Hindlimb muscle (tissue), 1 donor: ENCODE results near the gene HINT3. TPM values are rescaled to one million over a fixed set of nuclear protein-coding genes. Genes with fewer than 3 reads are reported as not detected.
"Not testable (repeated sequence)": the region's sequence is repeated elsewhere in the genome, so short reads cannot be mapped to it uniquely, and the experiment has no call there.

Experiments used
- DNase-seq: peaks from one replicate; pipeline ENCODE4 v3.0.0-alpha.2; 2013
- polyA plus RNA-seq: library from polyadenylated mRNA; unstranded; fragments of 120-200 nt; gene quantifications from one replicate; pipeline ENCODE4 v1.2.1, GENCODE V29; 2013; ENCODE audit not compliant: insufficient read length

The HINT3 gene
- polyA plus RNA-seq, 1 donor = 28.3 TPM

- no peak for DNase-seq
Observed at GRCh38 chr6:125940247-125941041, 16.1 kb upstream of the HINT3 start.

DNA sequence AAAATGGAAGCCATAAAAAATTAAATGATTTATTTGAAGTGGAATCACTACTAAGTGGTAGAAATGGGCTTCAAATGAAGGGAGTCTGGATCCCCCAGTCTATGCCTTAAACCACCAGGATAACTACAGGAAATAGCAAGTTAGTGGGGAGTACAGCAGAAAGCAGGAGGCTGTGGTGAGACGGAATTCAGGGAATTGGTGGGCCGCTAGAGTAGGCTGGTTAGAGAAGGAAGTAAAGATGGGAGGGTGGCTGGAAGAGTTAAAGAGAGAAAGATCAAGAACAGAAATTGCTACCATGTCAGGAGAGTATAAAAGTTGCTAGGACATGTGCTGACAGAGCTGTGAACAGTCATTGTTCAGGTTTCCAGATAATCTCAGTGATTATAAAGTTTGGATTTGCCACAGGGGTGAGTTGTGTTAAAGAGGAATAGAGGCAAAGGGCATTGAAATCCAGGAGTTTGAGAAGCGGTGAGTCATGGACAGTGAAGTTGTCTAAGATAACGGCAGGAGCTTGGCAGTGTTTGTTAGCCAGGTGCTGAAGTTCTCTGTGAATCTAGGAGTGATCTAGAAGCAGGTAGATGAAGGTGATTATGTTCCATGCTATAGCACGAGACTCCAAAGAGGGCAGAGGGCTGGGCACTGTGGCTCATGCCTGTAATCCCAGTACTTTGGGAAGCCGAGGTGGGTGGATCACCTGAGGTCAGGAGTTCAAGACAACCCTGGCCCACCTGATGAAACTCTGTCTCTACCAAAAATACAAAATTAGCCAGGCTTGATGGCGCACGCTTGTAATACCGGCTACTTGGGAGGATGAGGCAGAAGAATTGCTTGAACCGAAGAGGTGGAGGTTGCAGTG is 13.7 kb upstream of the HINT3 start:
- DNase-seq = no peak

DNA sequence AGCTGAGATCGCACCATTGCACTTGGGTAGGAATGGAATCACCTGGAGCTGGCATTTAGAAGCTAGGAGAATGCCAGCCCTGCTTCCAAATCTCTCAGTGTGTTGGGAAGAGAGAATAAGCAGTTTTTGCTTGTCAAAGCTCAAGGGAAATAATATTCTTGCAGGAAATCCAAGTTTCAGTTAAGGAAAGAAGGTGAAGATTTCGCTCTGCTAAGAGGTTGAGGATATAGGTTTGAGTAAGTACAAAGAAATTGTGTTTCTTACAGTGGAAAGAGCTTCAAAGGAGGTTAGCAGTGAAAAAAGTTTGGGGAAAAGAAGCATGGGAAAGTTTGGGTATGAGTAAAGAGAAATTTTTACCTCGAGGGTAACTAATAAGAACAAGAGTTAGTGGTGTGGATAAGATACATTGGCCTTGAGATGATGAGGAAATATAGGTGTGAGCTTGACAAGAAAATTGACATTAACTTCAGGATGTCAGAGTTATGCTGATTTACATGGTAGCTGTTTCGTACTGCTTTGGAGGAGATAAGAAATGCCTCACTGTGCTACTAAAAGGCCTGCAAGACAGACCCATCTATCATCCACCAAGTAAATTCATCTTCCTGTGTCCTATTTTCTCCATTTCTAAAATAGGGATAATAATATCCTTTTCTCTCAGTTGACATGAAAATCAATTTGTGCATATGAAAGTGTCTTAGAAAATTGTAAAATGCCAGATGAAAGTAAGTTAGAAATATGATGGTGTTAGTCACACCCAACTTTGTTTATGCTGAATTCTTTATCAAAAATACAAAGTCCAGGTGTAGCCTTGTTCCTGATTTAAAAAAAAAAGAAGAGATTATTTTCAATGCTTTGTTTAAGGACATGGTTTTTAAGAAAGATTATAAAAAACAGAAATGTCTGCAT is 12.8 kb upstream of the HINT3 start:
- no peak for DNase-seq

GRCh38 chr6:125944434-125944816 is 12.1 kb upstream of the HINT3 start:
- DNase-seq = peak; percentile 19

GRCh38 chr6:125944896-125945295 is 11.7 kb upstream of the HINT3 start:
- DNase-seq = no peak

DNA sequence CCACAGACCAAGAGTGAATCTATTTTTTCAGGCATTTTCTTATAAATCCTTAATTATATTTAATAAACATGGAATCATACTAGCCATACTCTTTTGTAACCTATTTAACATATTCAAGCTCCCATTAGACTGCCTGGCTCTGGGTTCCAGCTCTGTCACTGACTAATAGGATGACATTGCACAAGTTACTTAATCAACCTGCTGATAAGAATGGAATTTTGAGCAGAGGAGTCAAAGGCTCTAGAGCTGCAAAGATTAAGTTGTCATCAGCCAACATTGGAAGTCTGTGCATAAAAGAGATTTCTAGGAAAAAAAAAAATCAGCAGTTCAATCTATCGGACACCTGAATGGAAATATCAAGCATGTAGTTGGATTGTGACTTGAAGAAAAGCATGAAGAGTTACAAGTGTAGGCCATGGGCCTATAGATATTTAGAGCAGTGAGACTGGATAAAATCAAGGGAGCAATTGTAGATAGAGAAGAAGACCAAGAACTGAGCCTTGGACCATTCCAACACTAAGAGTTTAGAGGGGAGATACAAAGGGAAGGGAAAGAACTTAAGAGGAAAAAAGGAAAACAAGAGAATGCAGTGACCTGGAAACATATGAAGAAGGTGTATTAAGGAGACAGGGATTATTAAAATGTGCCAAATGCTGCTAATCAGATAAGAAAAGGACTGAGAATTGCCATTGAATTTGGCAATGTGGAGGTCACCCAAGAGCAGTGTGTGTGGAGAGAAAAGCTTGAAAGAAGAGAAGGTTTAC is 11.0 kb upstream of the HINT3 start:
- no peak for DNase-seq

DNA sequence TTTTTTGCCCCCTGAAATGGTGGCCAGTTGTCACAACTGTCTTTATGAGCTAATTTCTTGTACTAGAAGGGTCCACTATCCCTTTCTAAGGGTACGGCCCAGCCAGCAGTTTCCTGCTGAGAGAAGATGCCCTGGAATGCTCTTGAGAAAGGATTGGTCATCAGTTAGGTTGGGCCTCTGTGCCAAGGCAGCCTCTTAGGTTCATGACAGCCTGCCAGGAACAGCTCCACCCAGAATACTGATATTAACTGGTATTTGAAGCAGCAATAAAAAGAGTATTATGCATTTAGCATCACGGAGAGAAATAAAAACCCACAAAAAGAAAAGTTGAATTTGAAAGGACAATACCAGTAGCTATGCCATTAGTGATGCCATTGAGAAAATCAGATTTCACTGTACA is 9.0 kb upstream of the HINT3 start:
- no peak for DNase-seq

DNA sequence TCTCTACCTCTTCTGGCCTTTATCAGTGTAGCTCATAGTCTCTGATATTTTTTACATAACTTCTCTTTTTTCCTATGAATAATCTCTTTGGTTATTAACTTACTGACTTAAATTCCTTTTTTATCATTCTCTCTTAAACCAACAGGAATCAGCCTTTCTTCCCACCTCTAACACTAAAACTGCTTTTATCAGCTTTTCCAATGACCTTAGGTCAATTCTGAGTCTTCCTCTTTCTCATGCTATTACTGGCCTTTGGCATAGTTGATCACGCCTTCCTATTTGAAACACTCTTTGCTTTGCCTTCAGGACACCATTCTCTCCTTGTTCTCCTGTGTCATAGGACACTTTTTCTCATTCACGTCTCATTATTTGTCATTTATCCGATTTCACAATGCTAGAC is 8.1 kb upstream of the HINT3 start:
- DNase-seq = no peak

- no peak for DNase-seq
Observed at GRCh38 chr6:125949069-125949468, 7.5 kb upstream of the HINT3 start.

DNA sequence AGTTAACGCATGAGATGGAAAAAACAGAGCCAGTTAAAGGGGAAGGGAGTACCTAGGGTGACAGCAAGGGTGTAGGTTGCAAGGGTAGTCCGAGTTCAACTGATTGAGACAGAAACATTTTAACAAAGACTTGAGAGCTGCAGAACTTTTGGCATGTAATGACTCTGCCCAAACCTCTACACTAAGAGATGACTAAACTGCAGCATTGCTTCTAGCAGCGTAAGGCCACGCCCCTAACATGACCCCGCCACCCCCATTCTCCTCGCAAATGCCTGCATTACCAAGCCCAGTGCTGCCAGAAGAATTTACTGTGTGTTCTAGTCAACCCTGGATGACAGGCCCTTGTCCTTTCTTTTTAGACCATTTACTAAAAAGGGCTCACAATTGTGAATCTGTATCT is 6.3 kb upstream of the HINT3 start:
- DNase-seq = no peak

DNA sequence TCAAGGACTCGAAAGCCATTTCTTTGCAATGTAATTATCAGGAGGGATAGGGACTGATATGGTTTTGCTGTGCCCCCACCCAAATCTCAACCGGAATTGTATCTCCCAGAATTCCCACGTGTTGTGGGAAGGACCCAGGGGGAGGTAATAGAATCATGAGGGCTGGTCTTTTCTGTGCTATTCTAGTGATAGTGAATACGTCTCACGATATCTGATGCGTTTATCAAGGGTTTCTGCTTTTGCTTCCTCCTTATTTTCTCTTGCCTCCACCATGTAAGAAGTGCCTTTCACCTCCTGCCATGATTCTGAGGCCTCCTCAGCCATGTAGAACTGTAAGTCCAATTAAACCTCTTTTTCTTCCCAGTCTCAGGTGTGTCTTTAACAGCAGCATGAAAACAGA is 5.9 kb upstream of the HINT3 start:
- DNase-seq = not testable (repeated sequence)

DNA sequence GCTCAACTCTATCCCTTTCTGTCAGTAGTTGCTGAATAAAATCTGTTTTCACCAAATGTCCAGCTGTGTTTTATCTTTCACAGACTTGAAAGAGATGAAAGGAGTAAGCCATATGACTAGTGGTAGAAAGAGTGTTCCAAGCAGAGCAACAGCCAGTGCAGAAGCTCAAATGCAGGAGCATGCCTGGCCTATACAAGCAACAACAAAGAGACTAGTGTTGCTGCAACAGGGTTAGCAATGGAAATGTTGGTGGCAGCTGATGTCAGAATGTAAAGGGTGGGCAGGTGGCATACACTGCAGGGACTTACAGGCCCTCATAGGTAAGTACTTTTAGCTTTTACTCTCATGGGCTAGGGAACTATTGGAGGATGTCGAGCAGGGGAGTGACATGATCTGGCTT is 5.2 kb upstream of the HINT3 start:
- no peak for DNase-seq

GRCh38 chr6:125952764-125953501 is 3.6 kb upstream of the HINT3 start:
- no peak for DNase-seq

- no peak for DNase-seq
Observed at GRCh38 chr6:125953502-125953875, 3.1 kb upstream of the HINT3 start.

DNA sequence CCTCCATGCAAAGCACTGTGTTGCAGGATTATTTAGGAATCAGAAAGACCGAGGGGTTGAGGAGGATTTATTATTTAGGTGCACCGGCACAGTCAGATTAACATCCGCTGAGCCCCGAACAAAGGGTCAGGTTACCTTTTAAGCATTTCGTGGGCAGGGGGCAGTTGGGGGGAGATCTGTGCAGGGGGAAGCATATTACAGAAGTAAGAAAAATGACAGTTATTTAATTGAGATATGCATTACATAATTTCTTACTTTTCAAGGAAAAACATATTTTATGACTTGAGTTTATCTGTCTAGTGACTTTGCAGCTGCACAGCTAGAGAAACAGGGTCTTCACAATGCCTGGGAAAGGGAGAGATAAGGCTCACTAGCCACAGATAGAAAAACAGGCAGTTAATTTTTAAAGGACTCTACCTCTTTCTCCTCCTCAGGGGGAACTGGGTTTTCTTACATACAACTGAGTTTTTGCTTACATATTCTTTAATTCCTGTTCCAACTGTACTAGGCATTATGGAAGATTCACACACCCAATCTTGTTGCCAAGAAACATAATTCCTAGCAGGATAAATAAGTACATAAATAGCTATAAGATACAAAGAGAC is 1.7 kb upstream of the HINT3 start:
- no peak for DNase-seq

DNA sequence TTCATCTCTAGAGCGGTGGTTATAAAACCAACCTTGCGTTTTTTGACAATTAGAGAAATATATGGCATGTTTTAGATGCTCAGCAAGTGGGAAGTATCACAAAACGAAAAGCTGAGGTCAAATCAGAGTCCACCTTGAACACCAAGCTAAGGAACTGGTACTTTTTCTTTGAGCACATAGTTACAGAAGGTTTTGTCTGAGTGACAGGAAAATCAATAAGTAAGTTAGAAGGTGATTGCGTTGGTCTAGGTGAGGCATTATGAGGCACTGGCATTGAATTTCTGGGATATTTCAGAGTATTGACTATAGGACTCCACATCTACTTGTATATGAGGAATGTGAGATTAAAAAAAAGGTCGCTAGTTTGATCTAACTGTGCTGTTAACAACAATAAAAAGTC is 597 bp upstream of the HINT3 start:
- DNase-seq = no peak

DNA sequence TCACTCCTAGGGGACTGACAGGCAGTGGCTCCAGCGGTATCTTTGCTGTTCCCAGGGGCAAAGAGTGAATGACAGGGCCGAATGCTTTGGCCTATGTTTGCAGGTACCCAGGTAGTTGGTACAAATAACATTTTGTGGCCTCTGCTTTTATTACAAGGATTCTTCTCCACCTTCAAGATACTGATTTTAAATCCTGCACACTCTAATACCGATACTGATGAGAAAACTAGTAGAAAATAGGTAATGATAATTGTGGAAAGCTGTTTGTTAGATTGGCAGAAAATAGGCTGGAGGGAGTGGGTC is 772 bp downstream of the HINT3 start:
- no peak for DNase-seq

- peak; percentile 24 for DNase-seq
Observed at GRCh38 chr6:125957845-125958244, 1.3 kb downstream of the HINT3 start.

DNA sequence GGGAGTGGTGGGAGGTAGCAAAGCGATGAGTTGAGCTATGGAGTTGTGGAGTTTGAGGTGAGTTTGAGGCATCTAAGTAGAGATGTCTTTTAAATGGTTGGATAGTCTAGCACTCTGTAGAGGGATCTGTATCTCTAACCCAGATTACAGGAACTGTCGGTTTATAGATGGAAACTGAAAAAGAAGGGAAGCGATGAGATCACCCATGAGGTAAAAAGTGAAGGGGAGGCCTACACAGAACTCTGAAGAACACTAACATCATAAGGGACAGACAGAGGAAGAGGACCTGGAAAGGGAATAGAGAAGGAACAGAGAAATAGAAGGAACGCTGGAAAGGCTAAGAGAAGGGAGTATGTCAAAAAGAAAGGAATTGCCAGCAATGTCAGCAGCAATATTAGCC is 2.5 kb downstream of the HINT3 start:
- no peak for DNase-seq

DNA sequence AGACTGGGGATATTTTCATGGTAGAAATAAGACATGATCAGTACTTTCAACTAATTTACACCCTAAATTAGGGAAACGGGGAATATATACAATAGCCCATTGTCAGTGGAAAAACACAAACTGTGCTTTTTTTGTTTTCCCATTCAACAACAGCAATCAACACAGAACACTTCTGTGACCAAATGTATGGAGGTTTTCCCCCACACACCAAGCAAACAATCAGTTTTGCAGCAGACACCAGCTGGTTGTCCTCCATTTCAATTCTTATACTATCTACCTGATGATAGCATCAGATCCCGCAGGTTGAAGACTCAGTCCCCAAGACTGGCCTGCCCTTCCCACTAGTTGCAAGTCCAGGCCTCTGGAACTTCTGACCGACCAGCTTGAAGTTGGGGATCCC is 4.5 kb downstream of the HINT3 start:
- no peak for DNase-seq

DNA sequence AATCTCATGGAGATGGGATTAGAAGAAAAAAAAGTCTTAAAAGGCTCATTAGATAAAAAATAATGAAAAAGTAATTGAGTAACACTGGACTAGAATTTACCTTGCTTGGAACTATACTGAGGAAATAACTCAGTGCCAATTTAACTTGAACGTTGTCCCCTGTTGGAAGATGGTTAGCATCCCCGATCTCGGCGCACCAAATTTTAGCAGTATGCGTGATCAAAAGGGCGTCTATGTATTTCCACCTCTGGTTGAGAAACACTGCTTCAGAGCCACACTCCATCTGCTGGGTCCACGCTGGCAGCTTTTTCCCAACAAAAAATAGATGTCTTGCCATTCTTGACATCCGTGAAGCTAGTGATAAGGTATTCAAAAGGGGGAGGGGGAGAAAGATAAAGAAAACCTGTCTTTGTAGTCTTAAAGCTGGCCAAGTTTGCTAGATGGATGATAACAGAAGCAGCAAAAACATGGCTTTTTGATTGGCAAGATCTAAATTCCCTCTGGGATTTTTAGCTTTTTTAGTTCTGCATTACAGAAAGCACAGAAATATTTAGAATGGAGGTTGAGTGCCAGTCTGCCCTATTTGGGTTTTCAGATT is 6.4 kb downstream of the HINT3 start:
- DNase-seq = no peak
